Type B pancreatic cell (in vitro differentiated cells): ENCODE measurements around the gene TFDP2. TPM values are rescaled to one million over a fixed set of nuclear protein-coding genes. Genes with fewer than 3 reads are reported as not detected.
"Not testable (repeated sequence)": the region's sequence is repeated elsewhere in the genome, so short reads cannot be mapped to it uniquely, and the experiment has no call there.

ENCODE experiments used
- DNase-seq: peaks from one replicate; pipeline ENCODE4 v3.0.0; 2021; ENCODE audit warnings: mixed read lengths; ENCODE audit not compliant: unreplicated experiment; ENCODE audit errors: extremely low spot score
- H3K27ac Mint-ChIP-seq: 2 replicates; pipeline ENCODE4 v1.8.0; 2021; ENCODE audit warnings: mild to moderate bottlenecking, mixed read lengths
- H3K27me3 Mint-ChIP-seq: 2 replicates; pipeline ENCODE4 v1.8.0; 2021; ENCODE audit warnings: mixed read lengths
- H3K36me3 Mint-ChIP-seq: 2 replicates; pipeline ENCODE4 v1.8.0; 2021; ENCODE audit warnings: mixed read lengths
- H3K4me1 Mint-ChIP-seq: one replicate; pipeline ENCODE4 v1.8.0; 2021; ENCODE audit warnings: mixed read lengths; ENCODE audit not compliant: unreplicated experiment
- H3K4me3 Mint-ChIP-seq: 2 replicates; pipeline ENCODE4 v1.8.0; 2021; ENCODE audit warnings: mild to moderate bottlenecking, mixed read lengths
- H3K9me3 Mint-ChIP-seq: 2 replicates; pipeline ENCODE4 v1.8.0; 2021; ENCODE audit warnings: mixed read lengths
- CTCF ChIP-seq: fragments of 200-600 bp; sonication (generic); conservative IDR thresholded peaks from 2 replicates; pipeline ENCODE4 v1.5.0; 2021; ENCODE audit warnings: antibody characterized with exemption, mild to moderate bottlenecking
- total RNA-seq: library from RNA; stranded (reverse); gene quantifications from 2 replicates; pipeline ENCODE4 v1.2.1, GENCODE V29; 2021; ENCODE audit warnings: low replicate concordance

The TFDP2 gene
- total RNA-seq, 1 donor from 2014 or later = 80.9 TPM

GRCh38 chr3:142151828-142152227 is 2.5 kb upstream of the TFDP2 start:
- H3K4me3 Mint-ChIP-seq = peak overlapping the region; percentile 11
- DNase-seq = no peak
- peaks cover 5% of the 10 kb centered on the region for H3K27me3 Mint-ChIP-seq
- no peaks in the 10 kb centered on the region for H3K36me3 Mint-ChIP-seq
- H3K9me3 Mint-ChIP-seq = no peaks in the 10 kb centered on the region
- TF ChIP-seq CTCF = no peak
- no peak overlapping the region for H3K27ac Mint-ChIP-seq
- H3K4me1 Mint-ChIP-seq = peaks cover 14% of the 10 kb centered on the region

DNA sequence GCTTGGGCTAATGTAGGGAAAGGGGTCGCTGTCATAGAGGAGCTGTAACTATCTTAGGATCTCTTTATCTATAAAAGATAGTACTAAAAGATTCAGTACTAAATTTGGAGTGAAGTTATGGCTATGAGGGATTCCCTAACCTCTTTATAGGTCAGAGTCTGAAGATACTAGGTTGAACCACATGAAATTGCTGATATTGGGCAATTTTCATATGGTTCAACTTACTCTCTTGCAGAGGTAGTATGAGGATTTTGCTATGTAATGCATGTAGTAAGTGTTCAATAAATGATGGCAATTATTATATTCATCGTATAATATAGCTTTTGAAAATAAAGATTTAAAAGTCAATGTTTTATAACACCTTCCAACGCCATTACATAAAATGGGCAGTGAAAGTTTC is 1.9 kb upstream of the TFDP2 start:
- peaks cover 19% of the 10 kb centered on the region for H3K4me1 Mint-ChIP-seq
- TF ChIP-seq CTCF = no peak
- H3K27ac Mint-ChIP-seq = no peak overlapping the region
- no peak overlapping the region for H3K4me3 Mint-ChIP-seq
- no peaks in the 10 kb centered on the region for H3K36me3 Mint-ChIP-seq
- DNase-seq = no peak
- peaks cover 5% of the 10 kb centered on the region for H3K27me3 Mint-ChIP-seq
- H3K9me3 Mint-ChIP-seq = no peaks in the 10 kb centered on the region

DNA sequence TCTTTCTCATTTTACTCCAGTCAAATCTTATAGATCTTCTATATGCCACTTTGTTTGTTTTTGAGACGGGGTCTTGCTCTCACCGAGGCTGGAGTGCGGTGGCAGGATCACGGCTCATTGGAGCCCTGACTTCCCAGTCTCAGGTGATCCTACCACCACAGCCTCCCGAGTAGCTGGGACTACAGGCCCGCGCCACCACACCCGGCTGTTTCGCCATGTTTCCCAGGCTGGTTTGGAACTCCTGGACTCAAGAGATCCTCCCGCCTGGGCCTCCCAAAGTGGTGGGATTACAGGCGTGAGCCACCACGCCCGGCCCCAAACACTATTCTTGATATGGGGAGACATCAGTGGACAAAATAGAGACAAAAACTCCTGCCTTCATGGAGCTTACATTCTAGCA is 927 bp upstream of the TFDP2 start:
- no peak for TF ChIP-seq CTCF
- H3K4me3 Mint-ChIP-seq = peak overlapping the region; percentile 91
- no peaks in the 10 kb centered on the region for H3K36me3 Mint-ChIP-seq
- H3K9me3 Mint-ChIP-seq = no peaks in the 10 kb centered on the region
- peaks cover 5% of the 10 kb centered on the region for H3K27me3 Mint-ChIP-seq
- peak overlapping the region; percentile 77 for H3K27ac Mint-ChIP-seq
- no peak for DNase-seq
- H3K4me1 Mint-ChIP-seq = peaks cover 19% of the 10 kb centered on the region

- peak overlapping the region; percentile 77 for H3K27ac Mint-ChIP-seq
- H3K36me3 Mint-ChIP-seq = no peaks in the 10 kb centered on the region
- peaks cover 24% of the 10 kb centered on the region for H3K4me1 Mint-ChIP-seq
- peak overlapping the region; percentile 91 for H3K4me3 Mint-ChIP-seq
- peaks cover 5% of the 10 kb centered on the region for H3K27me3 Mint-ChIP-seq
- DNase-seq = no peak
- no peak for TF ChIP-seq CTCF
- no peaks in the 10 kb centered on the region for H3K9me3 Mint-ChIP-seq
These were observed 289 bp upstream of the TFDP2 start for GRCh38 chr3:142149673-142149992.

DNA sequence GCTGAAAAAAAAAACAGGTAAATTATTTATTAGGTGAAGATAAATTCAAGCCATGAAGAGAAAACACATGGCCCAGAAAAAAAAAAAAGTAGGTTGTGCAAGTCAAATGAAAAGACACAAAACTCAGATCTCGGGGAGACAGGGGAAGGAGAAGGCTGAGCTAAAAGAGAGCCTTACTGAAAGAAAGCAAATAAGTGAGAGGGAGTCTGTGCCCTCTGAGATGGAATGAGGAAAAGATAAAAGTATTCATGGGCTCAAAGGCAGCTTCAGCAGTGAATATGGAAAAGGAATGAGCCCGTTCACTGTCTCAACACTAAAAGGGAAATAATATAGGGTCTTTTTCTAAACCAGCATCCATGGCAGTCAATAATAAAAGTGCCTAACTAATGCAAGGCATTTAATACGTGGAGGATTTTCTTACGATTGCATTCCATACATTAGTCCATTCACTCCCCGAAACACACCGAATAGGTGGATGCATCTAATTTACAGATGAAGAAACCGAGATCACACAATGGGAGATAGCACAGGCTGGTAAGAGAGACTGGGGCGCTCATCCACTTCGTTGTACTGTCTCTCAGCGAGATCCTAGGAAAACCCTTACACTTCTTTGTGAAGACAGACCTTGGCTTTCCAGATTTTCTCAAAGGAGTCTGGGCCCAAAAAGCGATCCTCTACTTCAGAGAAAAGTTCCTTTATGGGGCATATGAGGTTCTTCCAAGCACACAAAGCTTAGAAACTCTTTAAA is 1.1 kb downstream of the TFDP2 start:
- Mint-ChIP-seq H3K9me3 (peaks cover 5% of the 10 kb centered on the region), H3K27ac (peak overlapping the region; percentile 95), H3K4me3 (peak overlapping the region; percentile 95), H3K27me3 (peaks cover 5% of the 10 kb centered on the region), H3K36me3 (peaks cover 6% of the 10 kb centered on the region), H3K4me1 (peaks cover 25% of the 10 kb centered on the region)
- no peak for TF ChIP-seq CTCF
- DNase-seq = no peak

- Mint-ChIP-seq H3K4me1 (peaks cover 25% of the 10 kb centered on the region), H3K36me3 (peaks cover 28% of the 10 kb centered on the region)
- not testable (repeated sequence) for DNase-seq, H3K27me3 Mint-ChIP-seq, H3K27ac Mint-ChIP-seq, H3K9me3 Mint-ChIP-seq, H3K4me3 Mint-ChIP-seq
These were observed 4.8 kb downstream of the TFDP2 start for GRCh38 chr3:142144587-142144986.

DNA sequence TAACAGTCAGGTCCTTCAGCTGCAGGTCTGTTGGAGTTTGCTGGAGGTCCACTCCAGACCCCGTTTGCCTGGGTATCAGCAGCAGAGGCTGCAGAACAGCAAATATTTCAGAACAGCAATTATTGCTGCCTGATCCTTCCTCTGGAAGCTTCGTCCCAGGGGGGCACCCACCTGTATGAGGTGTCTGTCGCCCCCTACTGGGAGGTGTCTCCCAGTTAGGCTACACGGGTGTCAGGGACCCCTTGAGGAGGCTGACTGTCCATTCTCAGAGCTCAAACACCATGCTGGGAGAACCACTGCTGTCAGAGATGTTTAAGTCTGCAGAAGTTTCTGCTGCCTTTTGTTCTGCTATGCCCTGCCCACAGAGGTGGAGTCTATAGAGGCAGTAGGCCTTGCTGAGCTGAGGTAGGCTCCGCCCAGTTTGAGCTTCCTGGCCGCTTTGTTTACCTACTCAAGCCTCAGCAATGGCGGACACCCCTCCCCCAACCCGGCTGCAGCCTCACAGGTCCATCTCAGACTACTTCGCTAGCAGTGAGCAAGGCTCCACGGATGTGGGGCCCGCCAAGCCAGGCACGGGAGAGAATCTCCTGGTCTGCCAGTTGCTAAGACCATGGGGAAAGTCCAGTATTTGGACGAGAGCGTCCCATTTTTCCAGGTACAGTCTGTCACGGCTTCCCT is 8.6 kb downstream of the TFDP2 start:
- not testable (repeated sequence) for H3K9me3 Mint-ChIP-seq, DNase-seq, H3K4me3 Mint-ChIP-seq, H3K27me3 Mint-ChIP-seq, H3K27ac Mint-ChIP-seq, H3K4me1 Mint-ChIP-seq
- H3K36me3 Mint-ChIP-seq = peaks cover 36% of the 10 kb centered on the region

DNA sequence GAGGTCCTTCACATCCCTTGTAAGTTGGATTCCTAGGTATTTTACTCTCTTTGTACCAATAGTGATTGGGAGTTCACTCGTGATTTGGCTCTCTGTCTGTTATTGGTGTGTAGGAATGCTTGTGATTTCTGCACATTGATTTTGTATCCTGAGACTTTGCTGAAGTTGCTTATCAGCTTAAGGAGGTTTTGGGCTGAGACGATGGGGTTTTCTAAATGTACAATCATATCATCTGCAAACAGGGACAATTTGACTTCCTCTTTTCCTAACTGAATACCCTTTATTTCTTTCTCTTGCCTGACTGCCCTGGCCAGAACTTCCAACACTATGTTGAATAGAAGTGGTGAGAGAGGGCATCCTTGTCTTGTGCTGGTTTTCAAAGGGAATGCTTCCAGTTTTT is 12.3 kb downstream of the TFDP2 start:
- H3K9me3 Mint-ChIP-seq, DNase-seq, H3K27me3 Mint-ChIP-seq, H3K27ac Mint-ChIP-seq, H3K4me1 Mint-ChIP-seq, H3K4me3 Mint-ChIP-seq: not testable (repeated sequence)
- peaks cover 28% of the 10 kb centered on the region for H3K36me3 Mint-ChIP-seq
